Thyroid gland (tissue), 4 donors: Measurements from ENCODE around the gene CDH4.

Experiments used
- POLR2A ChIP-seq, 2 donors: fragments of 450-650 bp; IDR thresholded peaks; one replicate each; pipeline ENCODE4 v1.6.1; 2017; ENCODE audit warnings: antibody characterized with exemption in 2 of 2, mild to moderate bottlenecking in 2 of 2, moderate library complexity in 1 of 2
- TF ChIP-seq, protein P1 (sequence below), 6 experiments: fragments of 200-600 bp in 3 of 6; fragments of 450-650 bp in 3 of 6; sonication (generic) in 3 of 6; IDR thresholded peaks; one replicate each; pipeline ENCODE4 v1.5.1; 2016 to 2019; ENCODE audit warnings: antibody characterized with exemption in 6 of 6, mild to moderate bottlenecking in 2 of 6, inconsistent platforms in 1 of 6, moderate library complexity in 1 of 6

DNA sequence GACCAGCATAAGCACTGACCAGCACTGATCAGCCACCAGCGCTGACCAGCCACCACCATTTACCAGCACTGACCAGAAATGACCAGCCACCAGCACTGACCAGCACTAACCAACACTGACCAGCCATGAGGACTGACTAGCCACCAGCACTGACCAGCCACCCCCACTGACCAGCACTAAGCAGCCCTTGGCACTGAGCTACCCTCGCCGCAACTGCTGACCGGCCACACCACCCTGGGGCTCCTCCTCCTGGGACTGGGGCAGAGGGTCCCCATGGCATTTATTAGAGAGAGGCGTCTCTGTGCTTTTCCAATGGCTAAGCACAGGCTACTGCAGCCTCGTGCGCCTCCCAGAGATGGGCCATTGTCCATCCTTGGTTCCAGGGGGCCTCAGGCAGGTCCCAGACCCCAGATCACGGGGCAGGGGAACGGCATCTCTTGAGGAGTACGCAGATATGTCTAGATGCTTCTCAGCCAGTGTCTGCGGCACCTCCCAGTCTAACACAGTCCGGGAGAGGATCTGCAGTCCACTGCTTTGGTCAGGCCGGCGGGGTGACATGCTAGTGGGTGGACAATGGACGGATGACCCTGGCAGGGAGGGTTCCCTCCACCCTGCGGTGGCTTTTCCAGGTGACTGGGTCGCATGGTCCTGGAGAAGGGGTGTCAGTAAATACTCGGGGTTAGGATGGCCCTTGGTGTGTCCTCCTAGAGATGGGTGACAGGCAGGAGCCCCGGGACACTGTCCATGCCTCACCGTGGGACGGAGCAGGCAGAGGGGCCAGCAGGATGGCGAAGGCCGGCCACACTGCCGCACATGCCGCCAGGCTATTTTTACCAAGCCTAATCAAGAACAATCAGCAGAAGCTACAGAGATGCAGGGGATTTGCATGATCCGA, 645.6 kb downstream of the CDH4 start:
- TF ChIP-seq, protein P1, sequence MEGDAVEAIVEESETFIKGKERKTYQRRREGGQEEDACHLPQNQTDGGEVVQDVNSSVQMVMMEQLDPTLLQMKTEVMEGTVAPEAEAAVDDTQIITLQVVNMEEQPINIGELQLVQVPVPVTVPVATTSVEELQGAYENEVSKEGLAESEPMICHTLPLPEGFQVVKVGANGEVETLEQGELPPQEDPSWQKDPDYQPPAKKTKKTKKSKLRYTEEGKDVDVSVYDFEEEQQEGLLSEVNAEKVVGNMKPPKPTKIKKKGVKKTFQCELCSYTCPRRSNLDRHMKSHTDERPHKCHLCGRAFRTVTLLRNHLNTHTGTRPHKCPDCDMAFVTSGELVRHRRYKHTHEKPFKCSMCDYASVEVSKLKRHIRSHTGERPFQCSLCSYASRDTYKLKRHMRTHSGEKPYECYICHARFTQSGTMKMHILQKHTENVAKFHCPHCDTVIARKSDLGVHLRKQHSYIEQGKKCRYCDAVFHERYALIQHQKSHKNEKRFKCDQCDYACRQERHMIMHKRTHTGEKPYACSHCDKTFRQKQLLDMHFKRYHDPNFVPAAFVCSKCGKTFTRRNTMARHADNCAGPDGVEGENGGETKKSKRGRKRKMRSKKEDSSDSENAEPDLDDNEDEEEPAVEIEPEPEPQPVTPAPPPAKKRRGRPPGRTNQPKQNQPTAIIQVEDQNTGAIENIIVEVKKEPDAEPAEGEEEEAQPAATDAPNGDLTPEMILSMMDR (IDR thresholded peaks at IDR 0.05): no peak
- TF ChIP-seq POLR2A (IDR thresholded peaks at IDR 0.05): no peak
